ELR (cell line): ENCODE results near the gene MYO16.
"Not testable (repeated sequence)": the region's sequence is repeated elsewhere in the genome, so short reads cannot be mapped to it uniquely, and the experiment has no call there.

Experiments used
- DNase-seq: peaks from one replicate; pipeline ENCODE4 v3.0.0-alpha.2; 2015; ENCODE audit warnings: low read depth

The MYO16 gene

GRCh38 chr13:109198585-109198984, 569.2 kb downstream of the MYO16 start:
- DNase-seq = no peak

DNA sequence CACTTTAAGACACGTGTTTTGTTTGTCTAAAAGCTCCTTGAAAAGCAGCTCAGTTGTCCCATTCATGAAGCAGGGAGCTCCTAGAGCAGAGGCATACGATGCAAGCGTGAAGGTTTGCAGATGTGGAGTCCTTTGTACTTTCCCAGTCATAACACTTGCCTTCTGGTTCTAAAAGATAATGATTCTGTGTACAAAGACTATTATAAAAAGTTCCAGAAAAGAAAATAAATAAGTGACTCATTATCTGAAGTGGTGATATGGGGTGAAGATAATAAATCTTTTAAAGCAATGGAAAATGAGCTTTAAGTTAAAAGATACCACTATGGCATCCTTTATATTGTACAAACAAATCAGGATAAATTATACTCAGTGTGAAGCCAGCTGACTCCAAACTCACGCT, 569.9 kb downstream of the MYO16 start:
- DNase-seq = no peak

GRCh38 chr13:109200556-109200955, 571.1 kb downstream of the MYO16 start:
- DNase-seq = peak; percentile 9

GRCh38 chr13:109203587-109203986, 574.2 kb downstream of the MYO16 start:
- DNase-seq = no peak

- DNase-seq = no peak
Measured at GRCh38 chr13:109204252-109204651, 574.8 kb downstream of the MYO16 start.

GRCh38 chr13:109204657-109205056, 575.2 kb downstream of the MYO16 start:
- DNase-seq = no peak

DNA sequence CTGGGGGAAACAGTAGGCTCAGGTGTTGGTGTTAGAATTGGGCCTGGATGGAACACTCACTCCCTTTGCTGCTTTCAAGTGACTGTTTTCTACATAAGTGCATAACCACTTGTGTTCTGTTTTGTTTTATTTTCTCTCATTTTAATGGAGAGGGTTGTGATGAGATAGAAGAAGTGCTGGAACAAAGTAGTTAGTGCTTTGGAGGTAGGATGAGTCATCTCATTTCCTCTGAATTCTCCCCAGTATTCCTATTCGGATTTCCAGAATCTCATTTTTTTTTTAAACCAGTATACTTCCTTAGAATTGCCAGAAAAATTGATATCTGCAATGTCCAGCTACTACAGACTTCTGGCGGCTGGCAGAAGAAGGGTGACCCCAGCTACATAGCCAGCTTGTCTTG, 575.9 kb downstream of the MYO16 start:
- DNase-seq = peak; percentile 40

DNA sequence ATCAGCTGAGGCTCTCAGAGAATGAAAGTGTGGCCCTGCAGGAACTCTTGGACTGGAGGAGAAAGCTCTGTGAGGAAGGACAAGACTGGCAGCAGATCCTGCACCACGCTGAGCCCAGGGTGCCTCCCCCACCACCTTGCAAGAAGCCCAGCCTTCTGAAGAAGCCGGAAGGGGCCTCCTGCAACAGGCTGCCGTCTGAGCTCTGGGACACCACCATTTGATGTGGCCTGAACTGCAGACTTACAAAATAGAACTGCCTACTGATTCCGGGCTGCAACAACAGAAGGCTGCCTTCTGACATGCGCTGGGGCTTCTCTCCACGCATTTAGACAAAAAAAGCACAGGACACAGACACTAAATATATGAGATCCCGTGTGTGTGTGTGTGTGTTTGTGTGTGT, 577.2 kb downstream of the MYO16 start:
- DNase-seq = no peak

- DNase-seq = no peak
Measured at GRCh38 chr13:109207622-109208021, 578.2 kb downstream of the MYO16 start.

DNA sequence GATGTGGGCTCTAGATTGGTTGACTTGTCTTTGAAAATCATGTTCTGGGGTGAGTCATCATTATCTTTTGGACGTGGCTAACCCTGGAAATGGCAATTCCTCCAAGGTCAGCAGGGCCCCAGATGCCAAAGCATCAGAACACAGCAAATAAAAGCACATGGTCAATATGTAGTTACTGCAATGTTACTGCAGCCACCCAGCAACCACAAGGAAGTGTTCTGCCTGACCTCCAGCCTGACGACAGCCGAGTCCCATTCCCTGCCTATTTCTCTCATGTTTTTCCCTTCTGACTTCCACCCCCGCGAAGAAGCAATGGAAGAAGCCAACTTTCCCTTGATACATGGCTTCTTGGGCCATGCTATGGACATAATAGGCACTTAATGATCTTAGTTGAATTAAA, 579.1 kb downstream of the MYO16 start:
- DNase-seq = no peak

- no peak for DNase-seq
Measured at GRCh38 chr13:109209526-109209925, 580.1 kb downstream of the MYO16 start.

DNA sequence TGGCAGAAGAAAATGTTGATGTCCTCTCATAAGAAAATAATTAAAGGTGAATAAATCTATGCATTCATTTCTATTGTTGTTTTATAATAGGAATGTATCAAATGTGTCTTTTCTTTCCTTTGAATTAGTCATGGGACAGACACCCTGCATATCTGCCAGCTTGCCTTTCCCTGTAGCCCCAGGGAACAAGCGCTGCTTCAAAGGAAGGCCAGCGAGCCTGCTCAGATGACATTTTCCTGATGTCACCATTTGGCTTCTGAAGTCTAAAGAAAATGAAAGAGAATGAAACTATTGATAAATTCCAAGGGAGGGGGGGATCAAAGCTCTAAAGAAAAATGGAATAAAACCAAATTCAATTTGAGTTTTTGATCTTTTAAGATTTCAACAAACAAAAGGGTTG, 582.2 kb downstream of the MYO16 start:
- DNase-seq = peak; percentile 78

DNA sequence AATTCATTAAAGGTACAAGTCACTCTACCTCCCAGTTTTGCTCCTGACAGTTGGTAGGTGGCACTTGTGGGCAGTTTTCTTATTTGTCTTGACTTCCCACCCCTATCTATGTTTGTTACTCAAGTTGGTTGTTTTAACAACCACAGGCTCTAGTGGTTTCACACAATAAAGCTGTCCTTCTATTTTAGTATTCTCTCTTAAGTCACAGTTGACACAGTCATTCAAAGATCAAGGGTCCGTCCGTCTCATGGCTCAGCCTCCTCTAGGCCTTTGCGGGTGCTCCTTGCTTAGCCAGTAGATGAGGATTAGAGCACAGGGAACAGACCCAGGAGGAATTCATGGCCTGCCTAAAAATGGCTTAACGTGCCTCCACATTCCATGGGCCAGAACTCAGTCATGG, 583.2 kb downstream of the MYO16 start:
- no peak for DNase-seq

GRCh38 chr13:109213714-109214113, 584.3 kb downstream of the MYO16 start:
- DNase-seq = peak; percentile 8

DNA sequence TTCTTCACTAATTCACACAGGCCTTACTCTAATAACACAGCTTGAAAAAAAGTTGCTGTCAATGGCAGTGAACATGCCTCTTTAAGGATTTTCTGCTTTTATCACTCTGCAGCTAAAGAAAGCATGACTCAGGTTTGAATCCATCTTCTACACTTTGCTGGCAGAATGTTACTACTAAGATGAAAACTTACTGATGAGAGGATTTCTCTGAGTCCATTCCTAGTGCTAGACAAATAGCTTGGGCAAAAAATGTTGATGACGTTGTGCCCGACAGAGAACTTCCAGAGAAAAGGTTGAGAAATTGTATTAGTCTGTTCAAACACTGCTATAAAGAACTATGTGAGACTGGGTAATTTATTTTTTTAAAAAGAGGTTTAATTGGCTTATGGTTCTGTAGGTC, 585.0 kb downstream of the MYO16 start:
- DNase-seq = peak; percentile 18

DNA sequence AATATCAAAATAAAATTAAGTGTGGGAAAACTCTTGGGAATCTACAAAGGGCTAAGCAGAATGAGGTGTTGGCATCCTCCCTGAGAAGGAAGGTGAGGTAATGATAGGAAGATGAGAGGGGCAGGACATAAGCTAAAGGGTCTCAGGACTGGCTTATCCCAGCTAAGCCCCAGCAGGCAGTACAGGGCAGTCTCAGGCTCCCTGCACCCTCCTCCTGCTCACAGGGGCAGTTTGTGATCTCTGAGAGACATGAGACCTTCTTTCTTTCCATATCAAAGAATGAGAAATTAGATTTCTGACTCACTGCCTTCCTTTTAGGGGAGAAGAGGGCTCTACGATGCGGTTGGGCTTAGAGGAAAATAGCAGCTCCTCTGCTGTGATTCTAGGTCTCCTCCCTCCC, 586.0 kb downstream of the MYO16 start:
- DNase-seq = no peak

- not testable (repeated sequence) for DNase-seq
Measured at GRCh38 chr13:109217510-109217909, 588.1 kb downstream of the MYO16 start.

DNA sequence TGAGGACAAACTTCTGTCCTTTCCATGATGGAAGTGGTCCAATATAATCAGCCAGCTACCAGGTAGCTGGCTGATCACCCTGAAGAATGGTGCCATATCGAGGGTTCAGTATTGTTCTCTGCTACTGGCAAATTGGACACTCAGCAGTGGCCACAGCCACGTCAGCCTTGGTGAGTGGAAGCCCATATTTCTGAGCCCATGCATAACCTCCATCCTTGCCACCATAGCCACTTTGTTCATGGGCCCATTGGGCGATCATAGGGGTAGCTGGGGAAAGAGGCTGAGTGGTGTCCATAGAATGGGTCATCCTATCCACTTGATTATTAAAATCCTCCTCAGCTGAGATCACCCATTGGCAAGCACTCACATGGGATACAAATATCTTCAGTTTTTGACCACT, 591.2 kb downstream of the MYO16 start:
- no peak for DNase-seq

DNA sequence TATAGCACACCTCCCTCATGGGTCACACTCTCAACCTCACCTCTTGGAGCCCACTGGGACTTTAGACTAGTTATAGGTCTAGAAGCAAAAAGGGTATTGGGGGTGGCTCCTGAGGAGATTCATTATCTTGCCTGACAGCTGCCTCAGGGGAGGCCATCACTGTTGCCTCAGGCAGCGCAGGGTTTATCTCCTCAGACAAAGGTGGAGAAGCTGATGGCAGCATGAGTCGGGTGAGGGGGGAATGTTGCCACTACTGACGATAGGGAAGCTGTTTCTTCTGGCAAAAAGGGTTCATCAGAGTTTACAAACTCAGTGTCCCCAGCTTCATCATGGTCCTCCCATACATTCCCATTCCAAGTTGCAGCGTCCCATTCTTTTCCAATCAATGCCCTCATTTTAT, 594.6 kb downstream of the MYO16 start:
- no peak for DNase-seq

DNA sequence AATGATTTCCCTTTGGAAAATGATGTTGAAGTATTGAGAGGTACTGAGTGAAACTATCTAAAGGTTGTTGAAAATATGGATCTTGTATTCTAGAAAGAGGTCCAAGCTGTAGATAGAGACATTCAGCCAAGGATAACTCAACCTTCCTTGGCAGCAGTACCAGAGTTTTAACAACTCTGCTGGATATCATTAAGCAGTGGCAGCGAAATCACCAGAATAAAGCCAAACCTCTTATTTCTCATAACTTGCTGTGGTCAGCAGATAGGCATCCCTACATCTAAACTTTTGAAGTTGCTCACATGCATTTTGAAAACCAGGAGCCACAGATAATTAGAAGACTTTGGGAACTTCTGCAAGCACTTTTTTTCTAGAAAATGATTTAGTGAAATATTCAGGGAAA, 597.2 kb downstream of the MYO16 start:
- DNase-seq = no peak

- no peak for DNase-seq
Measured at GRCh38 chr13:109227344-109227940, 598.0 kb downstream of the MYO16 start.

DNA sequence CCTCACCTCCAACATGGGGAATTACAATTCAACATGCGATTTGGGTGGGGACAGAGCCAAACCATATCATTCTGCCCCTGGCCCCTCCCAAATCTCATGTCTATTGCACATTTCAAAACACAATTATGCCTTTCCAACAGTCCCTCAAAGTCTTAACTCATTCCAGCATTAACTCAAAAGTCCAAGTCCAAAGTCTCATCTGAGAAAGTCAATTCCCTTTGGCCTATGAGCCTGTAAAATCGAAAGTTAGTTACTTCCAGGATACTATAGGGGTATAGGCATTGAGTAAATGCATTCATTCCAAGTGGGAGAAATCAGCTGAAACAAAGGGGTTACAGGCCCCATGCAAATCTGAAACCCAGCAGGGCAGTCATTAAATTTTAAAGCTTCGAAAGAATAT, 598.8 kb downstream of the MYO16 start:
- no peak for DNase-seq

- DNase-seq = no peak
Measured at GRCh38 chr13:109231888-109232287, 602.5 kb downstream of the MYO16 start.

GRCh38 chr13:109233293-109233692, 603.9 kb downstream of the MYO16 start:
- DNase-seq = no peak

GRCh38 chr13:109235901-109236300, 606.5 kb downstream of the MYO16 start:
- no peak for DNase-seq
